Thoracic aorta (tissue), 2 donors: ENCODE data around the gene F7. TPM values are rescaled to one million over a fixed set of nuclear protein-coding genes. Genes with fewer than 3 reads are reported as not detected.
"Not testable (repeated sequence)": the region's sequence is repeated elsewhere in the genome, so short reads cannot be mapped to it uniquely, and the experiment has no call there.

ENCODE experiments used
- ATAC-seq: fragments of 150-250 bp; one replicate; pipeline ENCODE4 v1.8.0; 2017; ENCODE audit warnings: low read depth; ENCODE audit not compliant: insufficient number of reproducible peaks, low FRiP score
- DNase-seq: peaks from one replicate; pipeline ENCODE4 v3.0.0-alpha.2; 2020; ENCODE audit warnings: low spot score
- H3K27ac ChIP-seq, 2 donors: fragments of 200-600 bp; sonication (generic); 1 replicate in 1 of 2; 2 replicates in 1 of 2; pipeline ENCODE4 v1.5.1; 2016; ENCODE audit warnings: mild to moderate bottlenecking in 2 of 2, moderate library complexity in 2 of 2
- H3K27me3 ChIP-seq: fragments of 200-600 bp; sonication (generic); replicated peaks from 2 replicates; pipeline ENCODE4 v1.6.0; 2016; ENCODE audit warnings: mild to moderate bottlenecking; ENCODE audit not compliant: insufficient read depth
- H3K36me3 ChIP-seq: fragments of 200-600 bp; sonication (generic); one replicate; pipeline ENCODE4 v1.5.1; 2016
- H3K4me1 ChIP-seq, 2 donors: fragments of 200-600 bp; sonication (generic); 1 replicate in 1 of 2; 2 replicates in 1 of 2; pipeline versions ENCODE4 v1.5.1 to v1.6.0; 2016; ENCODE audit warnings: low read depth in 2 of 2, mild to moderate bottlenecking in 1 of 2; ENCODE audit not compliant: control insufficient read depth in 1 of 2
- H3K4me3 ChIP-seq: fragments of 200-600 bp; sonication (generic); 2 replicates; pipeline ENCODE4 v1.5.1; 2016; ENCODE audit warnings: mild to moderate bottlenecking
- H3K9me3 ChIP-seq: fragments of 200-600 bp; sonication (generic); 2 replicates; pipeline ENCODE4 v1.5.1; 2016
- total RNA-seq, 2 donors: library from RNA; depleted of rRNA; stranded (reverse); fragments of >200 nt; gene quantifications; one replicate each; pipeline versions ENCODE4 v1.1.0 to v1.2.3, GENCODE V29; 2016
- TF ChIP-seq, protein P1 (sequence below): fragments of 200-600 bp; sonication (generic); IDR thresholded peaks from one replicate; pipeline ENCODE4 v1.5.1; 2019; ENCODE audit warnings: antibody characterized with exemption

The F7 gene
- total RNA-seq, 2 donors from 2014 or later = not detected

DNA sequence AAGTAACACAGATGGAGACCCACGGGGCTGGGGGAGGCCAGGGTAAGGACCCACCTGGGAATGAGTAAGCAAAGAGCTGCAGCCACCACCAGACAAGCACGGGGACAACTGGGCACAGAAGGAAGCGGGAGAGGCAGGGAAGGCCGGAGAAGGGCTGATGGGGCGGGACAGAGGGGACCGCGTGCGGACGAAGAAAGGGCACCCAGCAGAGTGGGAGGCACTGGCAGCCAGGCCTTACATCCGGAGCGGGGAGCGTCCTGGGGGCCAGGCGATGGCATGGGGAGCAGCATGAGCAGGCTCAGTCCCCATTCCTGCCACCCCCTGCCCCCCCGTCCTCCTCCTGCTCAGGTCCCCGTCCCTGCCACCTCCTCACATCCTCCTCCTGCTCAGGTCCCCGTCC is 55.8 kb downstream of the F7 start:
- Histone ChIP-seq H3K4me1 (no peaks in the 10 kb centered on the region), H3K9me3 (no peaks in the 10 kb centered on the region), H3K27me3 (no peaks in the 10 kb centered on the region), H3K36me3 (no peaks in the 10 kb centered on the region), H3K27ac (no peak overlapping the region), H3K4me3 (no peak overlapping the region)
- ATAC-seq (no peak), DNase-seq (no peak)
- TF ChIP-seq, protein P1, sequence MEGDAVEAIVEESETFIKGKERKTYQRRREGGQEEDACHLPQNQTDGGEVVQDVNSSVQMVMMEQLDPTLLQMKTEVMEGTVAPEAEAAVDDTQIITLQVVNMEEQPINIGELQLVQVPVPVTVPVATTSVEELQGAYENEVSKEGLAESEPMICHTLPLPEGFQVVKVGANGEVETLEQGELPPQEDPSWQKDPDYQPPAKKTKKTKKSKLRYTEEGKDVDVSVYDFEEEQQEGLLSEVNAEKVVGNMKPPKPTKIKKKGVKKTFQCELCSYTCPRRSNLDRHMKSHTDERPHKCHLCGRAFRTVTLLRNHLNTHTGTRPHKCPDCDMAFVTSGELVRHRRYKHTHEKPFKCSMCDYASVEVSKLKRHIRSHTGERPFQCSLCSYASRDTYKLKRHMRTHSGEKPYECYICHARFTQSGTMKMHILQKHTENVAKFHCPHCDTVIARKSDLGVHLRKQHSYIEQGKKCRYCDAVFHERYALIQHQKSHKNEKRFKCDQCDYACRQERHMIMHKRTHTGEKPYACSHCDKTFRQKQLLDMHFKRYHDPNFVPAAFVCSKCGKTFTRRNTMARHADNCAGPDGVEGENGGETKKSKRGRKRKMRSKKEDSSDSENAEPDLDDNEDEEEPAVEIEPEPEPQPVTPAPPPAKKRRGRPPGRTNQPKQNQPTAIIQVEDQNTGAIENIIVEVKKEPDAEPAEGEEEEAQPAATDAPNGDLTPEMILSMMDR = no peak

DNA sequence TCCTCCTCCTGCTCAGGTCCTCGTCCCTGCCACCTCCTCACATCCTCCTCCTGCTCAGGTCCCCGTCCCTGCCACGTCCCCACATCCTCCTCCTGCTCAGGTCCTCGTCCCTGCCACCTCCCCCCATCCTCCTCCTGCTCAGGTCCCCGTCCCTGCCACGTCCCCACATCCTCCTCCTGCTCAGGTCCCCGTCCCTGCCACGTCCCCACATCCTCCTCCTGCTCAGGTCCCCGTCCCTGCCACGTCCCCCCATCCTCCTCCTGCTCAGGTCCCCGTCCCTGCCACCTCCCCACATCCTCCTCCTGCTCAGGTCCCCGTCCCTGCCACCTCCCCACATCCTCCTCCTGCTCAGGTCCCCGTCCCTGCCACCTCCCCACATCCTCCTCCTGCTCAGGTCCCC is 56.4 kb downstream of the F7 start:
- not testable (repeated sequence) for ATAC-seq, H3K27ac ChIP-seq, H3K9me3 ChIP-seq, H3K27me3 ChIP-seq, H3K4me1 ChIP-seq, DNase-seq, H3K36me3 ChIP-seq, H3K4me3 ChIP-seq

DNA sequence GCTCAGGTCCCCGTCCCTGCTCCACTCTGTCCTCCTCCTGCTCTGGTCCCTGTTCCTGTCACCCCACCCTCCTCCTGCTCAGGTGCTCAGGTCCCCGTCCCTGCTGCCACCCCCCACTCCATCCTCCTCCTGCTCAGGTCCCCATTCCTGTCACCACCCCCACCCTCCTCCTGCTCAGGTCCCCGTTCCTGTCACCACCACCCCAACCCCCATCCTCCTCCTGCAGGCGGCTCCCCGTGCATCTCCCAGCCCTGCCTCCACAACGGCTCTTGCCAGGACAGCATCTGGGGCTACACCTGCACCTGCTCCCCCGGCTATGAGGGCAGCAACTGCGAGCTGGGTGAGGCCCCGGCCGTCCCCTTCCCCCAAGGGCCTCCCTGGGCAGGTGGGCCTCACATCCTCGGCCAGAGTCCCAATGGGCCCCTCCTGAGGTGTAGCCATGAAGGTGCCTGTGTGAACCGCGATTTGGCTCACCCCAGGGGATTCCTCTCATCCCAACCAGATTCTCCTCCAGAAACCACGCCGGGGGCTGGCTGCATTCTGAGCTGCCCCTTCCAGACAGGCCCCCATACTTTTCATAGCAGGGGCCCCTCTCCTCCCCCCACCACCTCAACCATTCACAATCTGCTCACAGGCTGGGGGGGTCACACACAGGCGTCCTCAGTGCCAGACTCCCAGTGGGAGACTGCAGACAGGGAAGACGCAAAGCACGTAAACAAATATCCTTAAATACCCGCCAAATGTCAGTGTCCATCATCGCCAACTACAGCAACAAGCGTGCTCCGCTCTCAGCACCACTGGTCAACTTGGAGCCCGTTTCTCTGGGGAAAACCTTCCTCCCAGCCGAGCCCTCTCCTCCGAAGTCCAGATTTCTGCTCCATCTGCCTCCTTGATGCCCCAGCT is 57.4 kb downstream of the F7 start:
- H3K9me3 ChIP-seq = no peaks in the 10 kb centered on the region
- ATAC-seq (no peak), DNase-seq (no peak)
- H3K4me1 ChIP-seq = no peaks in the 10 kb centered on the region
- H3K36me3 ChIP-seq = no peaks in the 10 kb centered on the region
- H3K27me3 ChIP-seq = no peaks in the 10 kb centered on the region
- no peak overlapping the region for H3K4me3 ChIP-seq
- TF ChIP-seq, protein P1 = no peak
- H3K27ac ChIP-seq = no peak overlapping the region

DNA sequence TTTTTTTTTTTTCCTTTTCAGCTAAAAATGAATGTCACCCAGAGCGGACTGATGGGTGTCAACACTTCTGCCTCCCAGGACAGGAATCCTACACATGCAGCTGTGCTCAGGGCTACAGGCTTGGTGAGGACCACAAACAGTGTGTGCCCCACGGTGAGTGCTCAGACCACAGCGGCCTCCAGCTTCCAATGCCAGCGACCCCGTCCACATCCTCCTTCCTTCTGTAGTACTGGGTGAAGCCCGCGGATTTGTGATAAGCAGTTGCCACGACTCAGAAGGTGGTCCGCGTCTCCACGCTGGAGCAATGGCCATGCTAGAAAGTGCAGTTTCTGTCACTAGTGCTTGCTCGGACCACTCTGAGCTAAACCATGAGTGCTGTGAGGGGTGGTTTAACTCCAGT is 58.9 kb downstream of the F7 start:
- H3K27me3 ChIP-seq = no peaks in the 10 kb centered on the region
- no peaks in the 10 kb centered on the region for H3K36me3 ChIP-seq
- no peak for DNase-seq
- no peak for ATAC-seq
- no peaks in the 10 kb centered on the region for H3K9me3 ChIP-seq
- TF ChIP-seq, protein P1 = no peak
- H3K4me1 ChIP-seq = no peaks in the 10 kb centered on the region
- no peak overlapping the region for H3K4me3 ChIP-seq
- no peak overlapping the region for H3K27ac ChIP-seq

DNA sequence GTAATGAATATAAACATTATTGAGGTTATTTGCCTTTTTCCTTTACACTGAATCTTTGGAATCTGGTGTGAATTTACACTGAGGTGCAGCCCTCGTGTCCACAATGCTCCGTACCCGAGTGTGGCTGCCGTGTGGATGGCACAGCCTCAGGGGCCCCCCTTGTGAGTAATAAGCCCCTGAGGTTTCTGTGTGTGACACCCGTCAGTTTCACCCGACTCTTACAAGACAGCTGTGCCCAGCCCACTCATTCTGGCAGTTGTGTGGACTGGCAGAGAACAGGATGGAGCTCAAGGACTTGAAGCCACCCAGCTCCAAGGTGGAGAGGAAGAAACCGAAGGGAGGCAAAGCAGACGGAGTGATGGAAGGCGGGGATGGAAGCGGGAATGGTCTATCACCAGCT is 60.7 kb downstream of the F7 start:
- Histone ChIP-seq H3K27ac (no peak overlapping the region), H3K4me3 (no peak overlapping the region), H3K36me3 (peaks cover 7% of the 10 kb centered on the region), H3K27me3 (no peaks in the 10 kb centered on the region), H3K4me1 (no peaks in the 10 kb centered on the region), H3K9me3 (no peaks in the 10 kb centered on the region)
- TF ChIP-seq, protein P1 = no peak
- ATAC-seq (no peak), DNase-seq (no peak)
